Neural progenitor cell (in vitro differentiated cells): ENCODE data around the gene RCAN1. TPM values are rescaled to one million over a fixed set of nuclear protein-coding genes. Genes with fewer than 3 reads are reported as not detected.

ENCODE experiments used
- DNase-seq: peaks from one replicate; pipeline ENCODE4 v3.0.0-alpha.2; 2016; ENCODE audit warnings: low spot score
- H2AFZ ChIP-seq: fragments of 200-600 bp; sonication (generic); replicated peaks from 2 replicates; pipeline ENCODE4 v1.6.1; 2016; ENCODE audit warnings: antibody characterized with exemption
- H3F3A ChIP-seq: fragments of 200-600 bp; sonication (generic); 2 replicates; pipeline ENCODE4 v1.6.1; 2016; ENCODE audit warnings: antibody characterized with exemption, low read depth
- H3K27ac ChIP-seq: fragments of 200-600 bp; sonication (generic); 2 replicates; pipeline ENCODE4 v1.5.1; 2016; ENCODE audit warnings: mild to moderate bottlenecking
- H3K27me3 ChIP-seq: fragments of 200-600 bp; sonication (generic); 2 replicates; pipeline ENCODE4 v1.6.1; 2016; ENCODE audit warnings: mild to moderate bottlenecking, moderate library complexity
- H3K36me3 ChIP-seq: fragments of 200-600 bp; sonication (generic); 2 replicates; pipeline ENCODE4 v1.5.1; 2016
- H3K4me1 ChIP-seq: fragments of 200-600 bp; sonication (generic); 2 replicates; pipeline ENCODE4 v1.6.1; 2016; ENCODE audit warnings: mixed run types
- H3K4me2 ChIP-seq: fragments of 200-600 bp; sonication (generic); 2 replicates; pipeline ENCODE4 v1.6.1; 2016
- H3K4me3 ChIP-seq: fragments of 200-600 bp; sonication (generic); 2 replicates; pipeline ENCODE4 v1.5.1; 2016
- H3K79me2 ChIP-seq: fragments of 200-600 bp; sonication (generic); 2 replicates; pipeline ENCODE4 v1.6.1; 2016; ENCODE audit warnings: low read depth
- H3K9ac ChIP-seq: fragments of 200-600 bp; sonication (generic); 2 replicates; pipeline ENCODE4 v1.6.1; 2016
- H3K9me3 ChIP-seq: fragments of 200-600 bp; sonication (generic); 2 replicates; pipeline ENCODE4 v1.5.1; 2016; ENCODE audit warnings: low read depth
- H4K20me1 ChIP-seq: fragments of 200-600 bp; sonication (generic); 2 replicates; pipeline ENCODE4 v1.6.1; 2016; ENCODE audit warnings: low read depth
- H3K27ac Mint-ChIP-seq: 3 replicates; pipeline ENCODE4 v1.8.0; 2021; ENCODE audit warnings: mixed read lengths
- H3K27me3 Mint-ChIP-seq: 2 replicates; pipeline ENCODE4 v1.8.0; 2022; ENCODE audit warnings: low read depth, mild to moderate bottlenecking, inconsistent platforms, moderate library complexity, mixed read lengths; ENCODE audit not compliant: insufficient read depth
- H3K36me3 Mint-ChIP-seq: 3 replicates; pipeline ENCODE4 v1.8.0; 2021; ENCODE audit warnings: mixed read lengths
- H3K4me1 Mint-ChIP-seq: 3 replicates; pipeline ENCODE4 v1.8.0; 2021; ENCODE audit warnings: mixed read lengths
- H3K4me3 Mint-ChIP-seq: 3 replicates; pipeline ENCODE4 v1.8.0; 2021; ENCODE audit warnings: mild to moderate bottlenecking, moderate library complexity, mixed read lengths
- H3K9me3 Mint-ChIP-seq: 3 replicates; pipeline ENCODE4 v1.8.0; 2020; ENCODE audit warnings: mixed read lengths
- EZH2 ChIP-seq: fragments of 200-600 bp; sonication (generic); IDR thresholded peaks from 2 replicates; pipeline ENCODE4 v1.6.1; 2017; ENCODE audit warnings: antibody characterized with exemption, mild to moderate bottlenecking, moderate library complexity
- EZH2phosphoT487 ChIP-seq: fragments of 200-600 bp; sonication (generic); IDR thresholded peaks from 2 replicates; pipeline ENCODE4 v1.6.1; 2017; ENCODE audit warnings: antibody characterized with exemption
- total RNA-seq: library from RNA; depleted of rRNA; stranded (reverse); fragments of >200 nt; gene quantifications from 2 replicates; pipeline ENCODE4 v1.2.3, GENCODE V29; 2015; ENCODE audit warnings: low replicate concordance
- TF ChIP-seq, protein P1 (sequence below): fragments of 200-600 bp; sonication (generic); IDR thresholded peaks from 2 replicates; pipeline ENCODE4 v1.5.1; 2017; ENCODE audit warnings: antibody characterized with exemption, mild to moderate bottlenecking

Gene RCAN1
- total RNA-seq, 1 donor from 2014 or later = 6.9 TPM

DNA sequence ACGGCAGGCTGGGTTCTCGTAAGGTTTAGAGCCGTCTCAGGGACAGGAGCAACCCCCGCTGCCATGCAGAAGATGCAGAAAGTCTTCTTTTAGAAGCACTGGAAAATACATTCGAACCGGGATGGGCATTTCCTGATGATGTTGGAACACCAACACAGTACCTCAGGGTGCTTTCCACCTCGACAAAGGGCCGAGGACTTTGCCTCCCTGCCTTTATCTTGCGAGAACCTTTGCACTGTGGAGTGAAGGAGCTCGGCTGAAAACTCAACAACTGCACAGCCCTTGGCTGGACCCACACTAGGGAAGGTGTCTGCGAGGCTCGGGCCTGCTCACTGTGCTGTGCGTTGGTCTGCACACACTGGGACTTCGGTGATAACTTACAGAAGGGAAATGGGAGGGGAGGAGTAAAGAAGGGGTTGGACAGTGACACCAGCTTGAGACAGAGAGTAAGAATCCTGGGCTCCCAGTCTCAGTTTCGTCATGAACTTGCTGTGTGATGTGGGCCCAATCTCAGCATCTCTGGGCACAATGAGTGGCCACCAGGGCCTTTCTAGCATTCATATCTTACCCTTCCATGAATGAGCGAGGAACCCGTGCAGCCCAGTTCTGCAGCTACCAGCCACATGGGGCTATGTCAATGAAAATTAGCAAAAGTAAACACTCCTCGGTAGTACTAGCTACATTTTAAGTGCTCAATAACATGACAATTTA lies 18.2 kb downstream of the RCAN1 start:
- Histone ChIP-seq H2AFZ (no peak overlapping the region), H3K4me2 (no peak overlapping the region), H3K27ac (no peak overlapping the region), H4K20me1 (no peaks in the 10 kb centered on the region), H3K4me3 (no peak overlapping the region), H3K79me2 (no peaks in the 10 kb centered on the region), H3K9me3 (no peaks in the 10 kb centered on the region), H3K36me3 (no peaks in the 10 kb centered on the region), H3F3A (peaks cover 16% of the 10 kb centered on the region), H3K9ac (no peak overlapping the region), H3K27me3 (no peaks in the 10 kb centered on the region), H3K4me1 (peaks cover 14% of the 10 kb centered on the region)
- Mint-ChIP-seq H3K4me1 (peaks cover 6% of the 10 kb centered on the region), H3K4me3 (no peak overlapping the region), H3K27me3 (peaks cover 2% of the 10 kb centered on the region), H3K9me3 (no peaks in the 10 kb centered on the region), H3K27ac (no peak overlapping the region), H3K36me3 (no peaks in the 10 kb centered on the region)
- TF ChIP-seq, protein P1, sequence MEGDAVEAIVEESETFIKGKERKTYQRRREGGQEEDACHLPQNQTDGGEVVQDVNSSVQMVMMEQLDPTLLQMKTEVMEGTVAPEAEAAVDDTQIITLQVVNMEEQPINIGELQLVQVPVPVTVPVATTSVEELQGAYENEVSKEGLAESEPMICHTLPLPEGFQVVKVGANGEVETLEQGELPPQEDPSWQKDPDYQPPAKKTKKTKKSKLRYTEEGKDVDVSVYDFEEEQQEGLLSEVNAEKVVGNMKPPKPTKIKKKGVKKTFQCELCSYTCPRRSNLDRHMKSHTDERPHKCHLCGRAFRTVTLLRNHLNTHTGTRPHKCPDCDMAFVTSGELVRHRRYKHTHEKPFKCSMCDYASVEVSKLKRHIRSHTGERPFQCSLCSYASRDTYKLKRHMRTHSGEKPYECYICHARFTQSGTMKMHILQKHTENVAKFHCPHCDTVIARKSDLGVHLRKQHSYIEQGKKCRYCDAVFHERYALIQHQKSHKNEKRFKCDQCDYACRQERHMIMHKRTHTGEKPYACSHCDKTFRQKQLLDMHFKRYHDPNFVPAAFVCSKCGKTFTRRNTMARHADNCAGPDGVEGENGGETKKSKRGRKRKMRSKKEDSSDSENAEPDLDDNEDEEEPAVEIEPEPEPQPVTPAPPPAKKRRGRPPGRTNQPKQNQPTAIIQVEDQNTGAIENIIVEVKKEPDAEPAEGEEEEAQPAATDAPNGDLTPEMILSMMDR = no peak
- TF ChIP-seq EZH2 (no peak), EZH2phosphoT487 (no peak)
- no peak for DNase-seq

DNA sequence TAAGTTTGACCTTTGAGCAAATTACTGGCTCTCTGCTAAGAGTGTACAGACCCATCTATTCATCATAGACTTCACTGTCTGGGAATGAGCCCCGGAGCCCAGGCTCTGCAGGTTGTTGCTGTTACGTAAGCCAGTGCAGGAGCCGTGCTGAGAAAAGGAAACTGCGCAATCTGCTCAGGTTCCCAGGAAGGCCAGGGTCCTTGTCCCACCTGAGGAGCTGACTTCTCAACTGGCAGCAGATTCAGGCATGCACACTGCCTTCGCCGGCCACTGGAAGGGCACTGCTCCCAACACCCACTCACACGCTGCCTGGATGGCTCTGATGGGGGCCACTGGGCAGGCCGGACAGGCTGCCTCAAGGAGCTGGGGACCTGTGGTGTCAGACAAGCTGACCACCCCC lies 19.5 kb downstream of the RCAN1 start:
- Histone ChIP-seq H3K79me2 (no peaks in the 10 kb centered on the region), H3K27me3 (no peaks in the 10 kb centered on the region), H3K4me3 (no peak overlapping the region), H3K9ac (no peak overlapping the region), H3F3A (peaks cover 9% of the 10 kb centered on the region), H4K20me1 (no peaks in the 10 kb centered on the region), H3K4me2 (no peak overlapping the region), H2AFZ (no peak overlapping the region), H3K36me3 (no peaks in the 10 kb centered on the region), H3K4me1 (peaks cover 7% of the 10 kb centered on the region), H3K27ac (no peak overlapping the region), H3K9me3 (no peaks in the 10 kb centered on the region)
- Mint-ChIP-seq H3K4me1 (peaks cover 6% of the 10 kb centered on the region), H3K4me3 (no peak overlapping the region), H3K27me3 (peaks cover 3% of the 10 kb centered on the region), H3K9me3 (no peaks in the 10 kb centered on the region), H3K27ac (no peak overlapping the region), H3K36me3 (no peaks in the 10 kb centered on the region)
- DNase-seq = no peak
- TF ChIP-seq, protein P1 = no peak
- TF ChIP-seq EZH2phosphoT487 (no peak), EZH2 (no peak)

DNA sequence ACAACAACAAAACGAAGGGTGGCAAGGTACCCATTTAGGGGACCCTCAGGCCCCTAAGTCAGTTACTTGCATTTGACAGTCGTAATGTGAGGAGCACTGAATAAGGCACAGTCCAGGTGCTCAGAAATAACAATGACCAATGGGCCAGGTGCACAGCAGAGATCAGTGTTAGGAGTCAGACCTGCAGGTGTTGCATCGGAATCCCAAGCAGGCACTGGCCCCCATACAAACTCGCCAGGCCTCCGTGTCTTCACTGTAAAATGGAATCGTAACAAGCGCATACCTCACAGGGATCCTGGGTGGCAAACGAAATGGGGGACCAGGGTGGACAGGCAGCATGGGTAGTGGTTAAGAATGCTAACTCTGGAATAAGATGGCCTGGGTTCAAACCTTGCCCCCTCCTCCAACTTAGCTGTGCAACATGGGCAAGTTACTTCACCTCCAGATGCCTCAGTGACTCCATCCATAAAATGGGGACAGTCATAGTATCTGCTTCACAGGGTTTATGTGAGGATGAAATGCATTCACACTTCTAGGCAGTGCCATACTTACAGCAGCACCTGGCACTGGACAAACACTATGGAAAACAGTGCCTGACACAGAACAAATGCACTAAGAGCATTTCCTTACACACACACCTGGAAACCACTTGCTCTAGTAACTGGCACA lies 20.2 kb downstream of the RCAN1 start:
- no peaks in the 10 kb centered on the region for H3K36me3 ChIP-seq
- H3F3A ChIP-seq = peaks cover 2% of the 10 kb centered on the region
- TF ChIP-seq EZH2 (no peak), EZH2phosphoT487 (no peak)
- TF ChIP-seq, protein P1 = no peak
- no peak overlapping the region for H3K4me3 ChIP-seq
- H3K27ac ChIP-seq = no peak overlapping the region
- Mint-ChIP-seq H3K4me3 (no peak overlapping the region), H3K27me3 (peaks cover 3% of the 10 kb centered on the region), H3K9me3 (no peaks in the 10 kb centered on the region), H3K36me3 (no peaks in the 10 kb centered on the region), H3K27ac (no peak overlapping the region), H3K4me1 (peaks cover 3% of the 10 kb centered on the region)
- no peak overlapping the region for H3K9ac ChIP-seq
- H2AFZ ChIP-seq = no peak overlapping the region
- H3K4me2 ChIP-seq = no peak overlapping the region
- H3K27me3 ChIP-seq = no peaks in the 10 kb centered on the region
- no peaks in the 10 kb centered on the region for H3K9me3 ChIP-seq
- DNase-seq = no peak
- no peaks in the 10 kb centered on the region for H4K20me1 ChIP-seq
- no peaks in the 10 kb centered on the region for H3K4me1 ChIP-seq
- H3K79me2 ChIP-seq = no peaks in the 10 kb centered on the region
